ENCODE measurements around the gene ATF7. TPM values are rescaled to one million over a fixed set of nuclear protein-coding genes. Genes with fewer than 3 reads are reported as not detected.
"Not testable (repeated sequence)": the region's sequence is repeated elsewhere in the genome, so short reads cannot be mapped to it uniquely, and the experiment has no call there.

The ATF7 gene
- total RNA-seq, 4 donors from 2014 or later = 12.5 to 28.0 (median 20.6) TPM

DNA sequence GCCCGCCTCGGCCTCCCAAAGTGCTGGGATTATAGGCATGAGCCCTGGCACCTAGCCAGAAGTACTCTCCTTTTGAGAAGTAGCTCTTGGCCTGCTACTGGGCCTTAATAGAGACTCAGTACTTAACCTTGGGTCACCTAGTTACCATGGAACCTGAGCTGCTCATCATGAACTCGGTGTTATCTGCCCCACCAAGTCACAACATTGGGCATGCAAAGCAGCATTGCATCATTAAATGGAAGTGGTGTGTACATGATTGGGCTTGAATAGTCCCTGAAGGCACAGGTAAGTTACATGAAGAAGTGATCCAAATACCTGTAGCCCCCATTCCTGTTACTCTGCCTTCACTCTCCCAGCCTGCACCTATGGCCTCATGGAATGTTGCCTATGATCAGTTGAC lies 18.0 kb upstream of the ATF7 start:
- intact Hi-C loops (cut with DNase I) = no loop called here
- Histone ChIP-seq H3K36me3 (no peaks in the 10 kb centered on the region), H3K4me1 (no peaks in the 10 kb centered on the region), H3K9me3 (no peaks in the 10 kb centered on the region), H3K27me3 (no peaks in the 10 kb centered on the region), H3K27ac (no peak overlapping the region), H3K4me3 (no peak overlapping the region)
- WGBS, 2 donors = 59 to 86% methylated on average over 1 to 3 of the region's 3 CpGs
- no peak for TF ChIP-seq POLR2A (IDR thresholded peaks at IDR 0.05)
- TF ChIP-seq, protein P1, sequence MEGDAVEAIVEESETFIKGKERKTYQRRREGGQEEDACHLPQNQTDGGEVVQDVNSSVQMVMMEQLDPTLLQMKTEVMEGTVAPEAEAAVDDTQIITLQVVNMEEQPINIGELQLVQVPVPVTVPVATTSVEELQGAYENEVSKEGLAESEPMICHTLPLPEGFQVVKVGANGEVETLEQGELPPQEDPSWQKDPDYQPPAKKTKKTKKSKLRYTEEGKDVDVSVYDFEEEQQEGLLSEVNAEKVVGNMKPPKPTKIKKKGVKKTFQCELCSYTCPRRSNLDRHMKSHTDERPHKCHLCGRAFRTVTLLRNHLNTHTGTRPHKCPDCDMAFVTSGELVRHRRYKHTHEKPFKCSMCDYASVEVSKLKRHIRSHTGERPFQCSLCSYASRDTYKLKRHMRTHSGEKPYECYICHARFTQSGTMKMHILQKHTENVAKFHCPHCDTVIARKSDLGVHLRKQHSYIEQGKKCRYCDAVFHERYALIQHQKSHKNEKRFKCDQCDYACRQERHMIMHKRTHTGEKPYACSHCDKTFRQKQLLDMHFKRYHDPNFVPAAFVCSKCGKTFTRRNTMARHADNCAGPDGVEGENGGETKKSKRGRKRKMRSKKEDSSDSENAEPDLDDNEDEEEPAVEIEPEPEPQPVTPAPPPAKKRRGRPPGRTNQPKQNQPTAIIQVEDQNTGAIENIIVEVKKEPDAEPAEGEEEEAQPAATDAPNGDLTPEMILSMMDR (IDR thresholded peaks at IDR 0.05) = no peak
- no peak for DNase-seq

DNA sequence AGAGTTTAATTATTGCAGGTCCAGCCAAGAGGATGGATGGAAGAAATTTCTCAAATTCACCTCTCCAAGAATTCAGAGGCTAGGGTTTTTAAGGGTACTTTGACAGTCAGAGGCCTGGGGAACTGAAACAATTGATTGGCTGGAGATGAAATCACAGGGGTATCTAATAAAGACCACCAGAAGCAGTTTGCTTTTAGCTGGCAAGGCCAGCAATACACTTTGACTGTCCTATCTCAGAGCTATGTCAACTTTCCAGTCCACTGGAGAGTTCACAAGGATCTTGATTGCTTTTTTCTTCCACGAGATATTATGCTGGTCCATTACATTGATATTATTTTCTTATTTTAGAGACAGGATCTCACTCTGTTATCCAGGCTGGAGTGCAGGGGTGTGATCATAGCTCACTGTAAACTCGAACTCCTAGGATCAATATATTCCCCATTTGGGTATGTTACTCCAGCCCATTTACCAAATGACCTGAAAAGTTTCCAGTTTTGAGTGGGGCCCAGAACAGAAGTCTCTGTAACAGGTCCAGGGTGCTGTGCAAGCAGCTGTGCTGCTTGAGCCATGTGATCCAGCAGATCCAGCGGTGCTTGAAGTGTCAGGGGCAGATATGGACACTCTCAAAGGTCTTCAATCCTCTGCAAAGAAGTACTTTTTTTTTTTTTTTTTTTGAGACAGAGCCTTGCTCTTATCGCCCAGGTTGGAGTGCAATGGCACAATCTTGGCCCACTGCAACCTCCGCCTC lies 17.2 kb upstream of the ATF7 start:
- Histone ChIP-seq H3K4me1 (no peaks in the 10 kb centered on the region), H3K36me3 (no peaks in the 10 kb centered on the region), H3K27ac (no peak overlapping the region), H3K4me3 (no peak overlapping the region), H3K27me3 (no peaks in the 10 kb centered on the region), H3K9me3 (no peaks in the 10 kb centered on the region)
- WGBS, 2 donors = 50 to 65% methylated on average over 3 to 5 of the region's 5 CpGs
- DNase-seq = no peak
- intact Hi-C loops (cut with DNase I) = no loop called here
- no peak for TF ChIP-seq POLR2A (IDR thresholded peaks at IDR 0.05)
- TF ChIP-seq, protein P1 (IDR thresholded peaks at IDR 0.05) = no peak

DNA sequence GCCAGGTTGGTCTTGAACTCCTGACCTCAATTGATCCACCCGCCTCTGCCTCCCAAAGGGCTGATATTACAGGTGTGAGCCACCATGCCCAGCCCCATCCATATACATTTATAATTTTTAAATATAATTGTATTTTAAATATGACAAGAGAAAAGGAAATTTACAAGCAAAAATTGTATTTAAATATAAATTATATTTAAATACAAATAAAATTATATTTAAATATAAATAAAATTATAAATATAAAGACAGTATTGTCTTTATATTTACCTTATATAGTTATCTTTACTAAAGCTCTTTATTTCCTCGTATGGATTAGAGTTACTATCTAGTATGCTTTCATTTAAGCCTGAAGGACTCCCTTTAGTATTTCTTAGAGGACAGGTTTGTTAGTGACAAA lies 11.9 kb upstream of the ATF7 start:
- Histone ChIP-seq H3K4me1 (no peaks in the 10 kb centered on the region), H3K36me3 (no peaks in the 10 kb centered on the region), H3K27ac (no peak overlapping the region), H3K4me3 (no peak overlapping the region), H3K27me3 (no peaks in the 10 kb centered on the region), H3K9me3 (no peaks in the 10 kb centered on the region)
- no peak for TF ChIP-seq POLR2A (IDR thresholded peaks at IDR 0.05)
- TF ChIP-seq, protein P1 (IDR thresholded peaks at IDR 0.05) = no peak
- WGBS, 2 donors = 82 to 87% methylated on average over 2 of the region's 2 CpGs
- no peak for DNase-seq
- intact Hi-C loops (cut with DNase I) = no loop called here

DNA sequence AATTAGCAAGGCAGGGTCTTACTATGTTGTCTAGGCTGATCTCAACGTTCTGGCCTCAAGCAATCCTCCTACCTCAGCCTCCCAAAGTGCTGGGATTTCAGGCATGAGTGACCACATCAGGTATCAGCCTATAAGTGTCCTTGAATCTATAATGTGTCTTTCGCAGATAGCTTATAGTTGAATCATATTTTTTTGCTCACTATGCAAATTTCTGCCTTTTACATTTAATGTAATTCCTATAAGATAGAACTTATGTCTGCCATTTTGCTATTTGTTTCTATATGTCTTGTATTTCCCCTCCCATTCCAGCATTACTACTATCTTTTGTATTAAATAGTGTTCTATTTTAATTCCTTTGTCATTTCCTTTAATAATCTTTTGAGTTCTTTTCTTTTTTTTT lies 10.5 kb upstream of the ATF7 start:
- 27 to 40% methylated on average over 2 of the region's 2 CpGs for WGBS, 2 donors
- Histone ChIP-seq H3K4me1 (no peaks in the 10 kb centered on the region), H3K4me3 (no peak overlapping the region), H3K27me3 (no peaks in the 10 kb centered on the region), H3K27ac (no peak overlapping the region), H3K36me3 (no peaks in the 10 kb centered on the region), H3K9me3 (no peaks in the 10 kb centered on the region)
- intact Hi-C loops (cut with DNase I) = no loop called here
- no peak for TF ChIP-seq POLR2A (IDR thresholded peaks at IDR 0.05)
- no peak for DNase-seq

- DNase-seq; H3K4me3 ChIP-seq; H3K27me3 ChIP-seq; H3K27ac ChIP-seq; H3K36me3 ChIP-seq; intact Hi-C loops (cut with DNase I); H3K4me1 ChIP-seq; H3K9me3 ChIP-seq: not testable (repeated sequence)
Observed at GRCh38 chr12:53635708-53636107, 9.5 kb upstream of the ATF7 start.

DNA sequence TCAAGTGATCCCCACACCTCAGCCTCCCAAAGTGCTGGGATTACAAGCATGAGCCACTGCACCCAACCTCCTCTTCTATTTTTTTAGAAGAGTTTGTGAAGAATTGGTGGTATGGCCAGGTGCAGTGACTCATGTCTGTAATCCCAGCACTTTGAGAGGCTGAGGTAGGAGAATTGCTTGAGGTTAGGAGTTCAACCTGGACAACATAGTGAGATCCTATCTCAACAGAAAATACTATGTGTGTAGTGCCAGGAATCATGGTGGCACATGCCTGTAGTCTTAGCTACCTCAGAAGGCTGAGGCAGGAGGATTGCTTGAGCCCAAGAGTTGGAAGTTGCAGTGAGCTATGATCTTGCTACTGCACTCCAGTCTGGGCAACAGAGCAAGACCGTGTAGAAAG lies 5.5 kb upstream of the ATF7 start:
- Histone ChIP-seq H3K27ac (no peak overlapping the region), H3K9me3 (no peaks in the 10 kb centered on the region), H3K4me1 (peaks cover 2 to 6% (median 3%) of the 10 kb centered on the region in 3 donors), H3K27me3 (no peaks in the 10 kb centered on the region), H3K36me3 (no peaks in the 10 kb centered on the region), H3K4me3 (no peak overlapping the region)
- no peak for TF ChIP-seq POLR2A (IDR thresholded peaks at IDR 0.05)
- TF ChIP-seq, protein P1 (IDR thresholded peaks at IDR 0.05) = no peak
- no peak for DNase-seq
- intact Hi-C loops (cut with DNase I) = no loop called here
- 33 to 67% methylated on average over 1 of the region's 1 CpG for whole genome bisulfite sequencing, 2 donors

All from esophagus squamous epithelium (tissue), 5 donors.